ENCODE data around the gene RPN1.

GRCh38 chr3:128597900-128598299, 52.7 kb downstream of the RPN1 start:
- TF ChIP-seq CTCF (IDR thresholded peaks at IDR 0.05): no peak
- no peak for TF ChIP-seq POLR2A (IDR thresholded peaks at IDR 0.05)

Data from heart left ventricle (tissue), 13 donors.